Naive B cell (primary cell): ENCODE results near the gene RPL13A. TPM values are rescaled to one million over a fixed set of nuclear protein-coding genes. Genes with fewer than 3 reads are reported as not detected.
"Not testable (repeated sequence)": the region's sequence is repeated elsewhere in the genome, so short reads cannot be mapped to it uniquely, and the experiment has no call there.

Experiments
- ATAC-seq, 2 donors: fragments of 150-1000 bp; cut with Tn5 transposase; 2 replicates each; pipeline ENCODE4 v1.10.0; 2021; ENCODE audit warnings: low read depth in 2 of 2, mild to moderate bottlenecking in 2 of 2, moderate library complexity in 2 of 2
- DNase-seq: peaks from one replicate; pipeline ENCODE4 v3.0.0; 2022
- H3K27ac Mint-ChIP-seq, 6 donors: one replicate each; pipeline ENCODE4 v1.8.0; 2020 to 2022; ENCODE audit warnings: mild to moderate bottlenecking in 6 of 6, mixed read lengths in 6 of 6, moderate library complexity in 5 of 6, inconsistent platforms in 2 of 6
- H3K27me3 Mint-ChIP-seq, 3 donors: one replicate each; pipeline ENCODE4 v1.8.0; 2021 to 2022; ENCODE audit warnings: mixed read lengths in 3 of 3, mild to moderate bottlenecking in 1 of 3
- H3K36me3 Mint-ChIP-seq, 2 donors: one replicate each; pipeline ENCODE4 v1.8.0; 2020 to 2022; ENCODE audit warnings: mixed read lengths in 2 of 2, inconsistent platforms in 1 of 2, mild to moderate bottlenecking in 1 of 2
- H3K4me1 Mint-ChIP-seq, 3 donors: one replicate each; pipeline ENCODE4 v1.8.0; 2020 to 2022; ENCODE audit warnings: mixed read lengths in 3 of 3, inconsistent platforms in 1 of 3, mild to moderate bottlenecking in 1 of 3, moderate library complexity in 1 of 3
- H3K4me3 Mint-ChIP-seq, 8 donors: one replicate each; pipeline ENCODE4 v1.8.0; 2020 to 2022; ENCODE audit warnings: mild to moderate bottlenecking in 8 of 8, mixed read lengths in 8 of 8, moderate library complexity in 8 of 8, inconsistent platforms in 2 of 8
- H3K9me3 Mint-ChIP-seq, 7 donors: one replicate each; pipeline ENCODE4 v1.8.0; 2020 to 2022; ENCODE audit warnings: mixed read lengths in 7 of 7, mild to moderate bottlenecking in 5 of 7, inconsistent platforms in 2 of 7, moderate library complexity in 1 of 7
- polyA plus RNA-seq, 6 donors: library from polyadenylated mRNA; unstranded; fragments of 300-500 nt; fragmentation: Illumina TruSeq; gene quantifications; one replicate each; pipeline ENCODE4 v1.2.3, GENCODE V29; 2021; ENCODE audit warnings: low read depth in 6 of 6

Gene RPL13A
- polyA plus RNA-seq, 6 donors from 2014 or later = 1,519 to 3,103 (median 2,606) TPM

DNA sequence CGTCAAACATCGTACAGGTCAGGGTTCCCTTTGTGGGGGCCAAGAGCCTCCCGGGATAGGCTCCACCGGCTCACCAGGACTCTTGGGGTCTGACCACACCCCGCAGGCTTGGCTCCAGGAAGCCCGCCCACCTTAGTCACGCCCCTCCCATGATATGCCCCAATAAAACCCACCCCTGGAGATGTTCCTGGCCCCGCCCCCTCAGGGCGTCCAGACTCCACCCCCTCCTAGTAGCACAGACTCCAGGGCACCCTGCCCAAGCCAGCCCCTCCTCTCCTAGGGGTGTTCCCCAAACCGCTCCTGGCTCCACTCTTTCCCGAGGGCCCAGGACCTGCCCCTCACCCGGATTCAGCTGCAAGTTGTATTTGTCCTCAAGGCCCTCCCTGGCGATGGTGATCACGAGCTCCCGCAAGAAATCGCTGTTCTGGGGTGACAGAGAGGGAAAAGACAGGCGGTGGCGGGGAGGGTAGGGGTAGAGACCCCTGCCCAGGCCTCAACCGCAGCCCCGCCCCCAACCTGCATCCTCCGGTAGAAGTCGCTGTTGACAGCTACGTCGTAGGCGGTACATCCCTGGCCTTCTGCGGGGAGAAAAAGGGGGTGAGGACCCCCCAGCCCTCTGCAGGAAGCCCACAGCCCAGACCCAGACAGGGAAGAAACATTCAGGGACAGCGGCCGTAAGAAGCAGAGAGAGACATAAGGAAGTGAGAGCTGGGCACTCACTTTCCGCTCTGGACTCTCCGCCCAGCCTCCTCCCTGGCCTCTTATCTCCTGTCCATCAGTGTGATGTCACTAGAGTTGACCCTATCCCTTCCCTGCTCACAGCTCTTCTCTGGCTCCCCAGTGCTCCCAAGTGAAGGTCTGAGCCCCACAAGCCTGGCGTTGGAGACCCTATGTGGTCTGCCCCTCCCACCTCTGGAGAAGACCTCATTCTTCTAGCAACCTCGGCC, 39.6 kb upstream of the RPL13A start:
- DNase-seq (no peak), ATAC-seq (no peak)
- peaks cover 6 to 18% of the 10 kb centered on the region in 2 donors for H3K36me3 Mint-ChIP-seq
- peak overlapping the region in 2 of 6 donors; percentile 62 to 81 for H3K27ac Mint-ChIP-seq
- peak overlapping the region in 1 of 8 donors; percentile 96 for H3K4me3 Mint-ChIP-seq
- H3K27me3 Mint-ChIP-seq = peaks cover 0 to 1% (median under 1%) of the 10 kb centered on the region in 3 donors
- peaks cover 41 to 76% (median 59%) of the 10 kb centered on the region in 3 donors for H3K4me1 Mint-ChIP-seq
- H3K9me3 Mint-ChIP-seq = no peaks in the 10 kb centered on the region

DNA sequence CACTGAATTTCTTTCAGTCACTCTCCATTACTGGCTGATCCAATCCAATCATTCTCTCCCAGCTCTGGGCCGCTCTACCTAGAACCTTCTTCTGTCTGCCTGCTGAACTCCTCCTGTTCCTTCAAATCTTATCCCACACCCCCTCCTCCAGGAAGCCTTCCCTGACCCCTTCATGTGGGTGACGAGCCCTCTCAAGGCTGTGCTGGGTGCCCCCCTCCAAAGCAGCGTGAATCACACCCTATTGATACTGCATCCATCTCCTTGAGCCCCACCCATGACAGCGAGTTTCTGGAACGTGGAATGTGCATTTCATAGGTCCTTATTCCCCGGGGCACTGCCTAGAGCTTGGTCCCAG, 39.0 kb upstream of the RPL13A start:
- peaks cover 6 to 18% of the 10 kb centered on the region in 2 donors for H3K36me3 Mint-ChIP-seq
- H3K9me3 Mint-ChIP-seq = peaks cover 0 to 2% (median 0%) of the 10 kb centered on the region in 7 donors
- no peak for ATAC-seq
- H3K4me1 Mint-ChIP-seq = peaks cover 47 to 74% (median 65%) of the 10 kb centered on the region in 3 donors
- H3K27ac Mint-ChIP-seq = peak overlapping the region in 2 of 6 donors; percentile 73 to 81
- DNase-seq = no peak
- no peaks in the 10 kb centered on the region for H3K27me3 Mint-ChIP-seq
- peak overlapping the region in 6 of 8 donors; percentile 44 to 99 (median 62) for H3K4me3 Mint-ChIP-seq

DNA sequence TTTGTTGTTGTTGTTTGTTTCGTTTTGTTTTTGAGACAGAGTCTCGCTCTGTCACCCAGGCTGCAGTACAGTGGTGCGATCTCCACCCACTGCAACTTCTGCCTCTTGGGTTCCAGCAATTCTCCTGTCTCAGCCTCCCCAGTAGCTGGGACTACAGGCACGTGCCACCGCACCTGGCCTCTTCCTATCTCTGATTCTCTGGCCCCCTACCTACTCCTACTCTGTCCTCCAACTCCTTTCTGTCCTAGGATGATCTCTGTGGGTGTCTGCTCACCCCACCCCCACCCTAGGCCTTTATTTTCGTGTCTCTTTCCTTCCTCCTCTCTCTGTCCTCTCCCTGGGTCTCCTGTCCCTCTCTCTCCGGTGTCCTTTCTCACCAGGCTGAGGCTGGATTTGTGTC, 37.0 kb upstream of the RPL13A start:
- peaks cover 0 to 2% (median 0%) of the 10 kb centered on the region in 7 donors for H3K9me3 Mint-ChIP-seq
- H3K36me3 Mint-ChIP-seq = peaks cover 6 to 18% of the 10 kb centered on the region in 2 donors
- ATAC-seq = no peak
- H3K27me3 Mint-ChIP-seq = no peaks in the 10 kb centered on the region
- H3K27ac Mint-ChIP-seq = peak overlapping the region in 3 of 6 donors; percentile 38 to 100 (median 76)
- H3K4me1 Mint-ChIP-seq = peaks cover 44 to 72% (median 65%) of the 10 kb centered on the region in 3 donors
- no peak for DNase-seq
- peak overlapping the region; percentile 53 to 100 (median 99) for H3K4me3 Mint-ChIP-seq

DNA sequence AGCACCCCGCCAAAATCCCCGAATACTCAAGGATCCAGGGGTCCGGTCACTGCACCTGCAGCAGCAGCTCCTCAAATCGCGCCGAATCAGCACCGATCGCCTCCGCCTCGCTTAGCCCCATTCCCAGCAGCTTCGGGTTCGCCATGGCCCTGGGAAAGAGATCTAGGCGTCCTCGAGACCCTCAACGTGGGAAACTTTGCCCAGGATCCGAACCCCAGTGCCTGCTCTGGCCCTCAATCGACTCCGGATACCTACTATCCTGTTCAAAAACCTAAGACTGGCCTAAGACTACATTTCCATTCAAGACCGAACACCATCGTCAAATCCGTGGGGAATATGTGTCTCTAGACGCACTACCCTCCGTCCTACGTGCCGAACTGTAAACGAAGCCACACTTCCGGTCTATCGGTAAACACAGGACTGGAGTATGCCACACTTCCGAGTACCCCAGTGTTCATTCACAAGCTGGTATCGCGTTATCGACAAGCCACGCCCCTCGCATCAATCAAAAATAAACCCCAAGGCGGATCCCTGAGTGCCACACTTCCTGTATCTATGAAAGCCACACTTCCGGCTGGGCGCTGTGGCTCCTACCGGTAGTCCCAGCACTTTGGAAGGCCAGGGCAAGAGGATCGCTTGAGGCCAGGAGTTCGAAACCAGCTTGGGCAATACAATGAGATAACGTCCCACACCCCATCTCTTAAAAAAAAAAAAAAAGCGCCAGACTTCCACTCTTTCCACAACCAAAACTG, 35.8 kb upstream of the RPL13A start, which contains the start of gene PIH1D1:
Gene PIH1D1 (minus strand): TSS at position 385 of the 752 bp plus-strand sequence. CDS start 240 bp downstream, at position 145.
- peak; percentile 61 to 64 for ATAC-seq
- H3K4me1 Mint-ChIP-seq = peaks cover 44 to 69% (median 63%) of the 10 kb centered on the region in 3 donors
- peak within 1 kb of the TSS; percentile 96 to 100 (median 99) for H3K4me3 Mint-ChIP-seq
- peak within 1 kb of the TSS; percentile 100 for H3K27ac Mint-ChIP-seq
- DNase-seq = peak; percentile 93
- no peaks in the 10 kb centered on the region for H3K27me3 Mint-ChIP-seq
- peaks cover 0 to 2% (median 0%) of the 10 kb centered on the region in 7 donors for H3K9me3 Mint-ChIP-seq
- H3K36me3 Mint-ChIP-seq = peaks cover 11 to 18% of the 10 kb centered on the region in 2 donors

DNA sequence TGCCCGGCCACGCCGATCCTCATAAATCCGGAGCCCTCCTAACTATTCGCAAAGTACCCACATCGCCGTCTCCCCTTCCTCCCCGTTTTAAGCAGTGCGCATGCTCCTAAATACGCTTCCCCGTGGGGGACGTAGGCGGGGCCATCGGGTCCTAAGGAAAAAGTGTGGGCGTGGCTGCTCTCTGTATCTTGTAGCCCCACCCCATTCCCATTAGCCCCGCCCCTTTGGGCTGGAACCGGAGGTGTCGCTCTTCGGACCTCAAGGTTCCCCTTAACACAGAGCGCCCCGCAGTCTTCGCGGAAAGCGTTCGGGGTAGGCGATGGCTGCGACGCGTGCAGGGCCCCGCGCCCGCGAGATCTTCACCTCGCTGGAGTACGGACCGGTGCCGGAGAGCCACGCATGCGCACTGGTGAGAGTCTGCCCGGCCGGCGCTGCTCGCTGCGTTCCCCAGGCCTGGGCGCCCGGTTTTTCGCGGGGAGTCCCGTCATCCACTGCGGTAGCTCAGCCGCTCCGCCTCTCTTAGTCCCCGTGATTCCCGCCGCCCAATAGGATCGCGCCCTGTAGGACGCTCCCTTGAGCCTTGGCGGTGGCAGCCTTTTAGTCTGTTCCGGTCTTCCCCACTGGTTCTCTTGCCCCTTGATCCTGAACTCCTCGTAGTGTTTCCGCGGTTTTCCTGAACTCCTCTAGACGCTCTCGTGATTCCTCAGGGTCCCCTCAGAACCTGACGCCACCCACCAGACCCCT, 34.2 kb upstream of the RPL13A start, which contains the start of gene ALDH16A1:
Gene ALDH16A1 (plus strand): TSS at position 213 of the 744 bp plus-strand sequence. CDS start 107 bp downstream, at position 320.
- ATAC-seq (peak; percentile 79 to 81), DNase-seq (peak; percentile 99)
- Mint-ChIP-seq H3K27ac (peak within 1 kb of the TSS; percentile 100), H3K4me1 (peaks cover 47 to 70% (median 63%) of the 10 kb centered on the region in 3 donors), H3K9me3 (peaks cover 0 to 2% (median 0%) of the 10 kb centered on the region in 7 donors), H3K27me3 (no peaks in the 10 kb centered on the region), H3K36me3 (peaks cover 16 to 24% of the 10 kb centered on the region in 2 donors), H3K4me3 (peak within 1 kb of the TSS; percentile 96 to 100 (median 99))

DNA sequence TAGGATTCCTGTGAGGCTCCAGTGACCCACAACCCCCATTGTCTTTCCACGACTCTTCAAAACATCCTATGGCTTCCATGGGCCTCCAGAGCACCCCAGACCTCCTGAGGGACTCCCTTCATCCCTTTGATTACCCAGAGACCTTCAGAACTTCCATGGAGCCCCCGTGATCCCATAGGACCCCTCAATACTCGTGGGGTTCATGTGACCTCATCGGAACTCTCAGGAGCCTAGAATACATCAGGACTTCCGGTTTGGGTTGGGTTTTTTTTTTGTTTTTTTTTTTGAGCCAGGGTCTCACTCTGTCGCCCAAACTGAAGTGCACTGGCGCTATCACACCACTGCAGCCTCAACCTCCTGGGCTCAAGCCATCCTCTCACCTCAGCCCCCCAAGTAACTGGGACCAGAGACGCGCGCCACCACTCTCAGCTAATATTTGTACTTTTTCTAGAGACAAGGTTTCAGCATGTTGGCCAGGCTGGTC, 33.6 kb upstream of the RPL13A start:
- H3K4me3 Mint-ChIP-seq = peak overlapping the region; percentile 89 to 100 (median 99)
- H3K4me1 Mint-ChIP-seq = peaks cover 41 to 65% (median 57%) of the 10 kb centered on the region in 3 donors
- ATAC-seq = peak; percentile 18 to 21
- no peaks in the 10 kb centered on the region for H3K27me3 Mint-ChIP-seq
- DNase-seq = peak; percentile 54
- peaks cover 0 to 2% (median 0%) of the 10 kb centered on the region in 7 donors for H3K9me3 Mint-ChIP-seq
- H3K36me3 Mint-ChIP-seq = peaks cover 16 to 18% of the 10 kb centered on the region in 2 donors
- peak overlapping the region; percentile 100 for H3K27ac Mint-ChIP-seq

DNA sequence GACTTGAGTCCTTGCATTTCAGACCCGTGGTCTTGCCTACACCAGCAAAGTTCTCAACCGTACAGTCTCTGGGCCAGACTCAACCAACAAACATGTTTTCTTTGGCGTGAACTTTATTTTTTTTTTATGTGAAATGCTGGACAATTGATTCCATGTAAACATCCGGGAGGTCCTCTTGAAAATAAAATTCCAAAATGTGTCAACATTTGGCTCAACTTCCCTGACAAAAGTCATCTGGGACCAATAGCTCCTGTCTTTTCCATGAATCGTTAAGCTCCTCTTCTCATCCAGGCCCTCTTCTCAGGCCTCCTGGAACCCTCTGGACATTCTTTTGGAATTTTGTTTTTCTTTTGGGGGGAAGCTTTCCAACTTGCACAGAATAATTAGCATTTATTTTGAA, 31.6 kb upstream of the RPL13A start:
- H3K4me3 Mint-ChIP-seq = peak overlapping the region in 2 of 8 donors; percentile 9 to 61
- H3K27me3 Mint-ChIP-seq = no peaks in the 10 kb centered on the region
- peaks cover 31 to 50% (median 38%) of the 10 kb centered on the region in 3 donors for H3K4me1 Mint-ChIP-seq
- DNase-seq = no peak
- peaks cover 0 to 2% (median 0%) of the 10 kb centered on the region in 7 donors for H3K9me3 Mint-ChIP-seq
- ATAC-seq = no peak
- peak overlapping the region in 2 of 6 donors; percentile 20 to 90 for H3K27ac Mint-ChIP-seq
- H3K36me3 Mint-ChIP-seq = peaks cover 9 to 16% of the 10 kb centered on the region in 2 donors

DNA sequence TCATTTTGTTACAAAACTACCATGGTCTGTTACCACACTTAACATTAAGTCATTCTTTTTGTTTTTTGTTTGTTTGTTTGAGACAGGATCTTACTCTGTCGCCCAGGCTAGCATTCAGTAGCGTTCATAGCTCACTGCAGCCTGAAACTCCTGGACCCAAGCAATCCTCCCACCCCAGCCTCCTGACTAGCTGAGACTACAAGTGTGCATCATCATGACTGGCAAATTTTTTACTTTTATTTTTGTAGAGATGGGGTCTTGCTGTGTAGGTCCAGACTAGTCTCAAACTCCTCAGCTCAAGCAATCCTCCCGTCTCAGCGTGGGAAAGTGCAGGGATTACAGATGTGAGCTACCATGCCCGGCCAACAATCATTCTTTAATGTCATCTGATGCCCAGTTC, 31.1 kb upstream of the RPL13A start:
- peak overlapping the region in 3 of 8 donors; percentile 9 to 68 (median 61) for H3K4me3 Mint-ChIP-seq

DNA sequence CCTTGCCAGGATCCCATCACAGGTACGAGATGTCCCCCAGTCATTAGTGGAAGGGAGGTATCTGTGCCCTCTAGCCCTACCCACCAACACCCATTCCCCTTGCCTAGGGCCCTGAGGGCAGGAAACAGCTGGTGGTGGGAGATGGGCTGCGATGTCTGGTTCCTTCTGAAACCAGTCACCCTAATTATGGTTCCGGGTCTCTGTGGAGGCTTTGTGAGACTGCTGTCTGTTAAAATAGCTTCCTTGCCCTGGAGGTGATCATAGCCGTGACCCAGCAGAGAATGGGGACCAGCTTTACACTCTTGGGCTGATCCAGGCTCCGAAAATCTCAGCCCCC, 28.9 kb upstream of the RPL13A start:
- no peak overlapping the region for H3K4me3 Mint-ChIP-seq
- DNase-seq (no peak), ATAC-seq (no peak)
- no peak overlapping the region for H3K27ac Mint-ChIP-seq
- no peaks in the 10 kb centered on the region for H3K27me3 Mint-ChIP-seq
- peaks cover 8 to 10% of the 10 kb centered on the region in 2 donors for H3K36me3 Mint-ChIP-seq
- H3K9me3 Mint-ChIP-seq = no peaks in the 10 kb centered on the region
- peaks cover 12 to 26% (median 16%) of the 10 kb centered on the region in 3 donors for H3K4me1 Mint-ChIP-seq

More for the DNA sequence above, 31.1 kb upstream of the RPL13A start:
- Mint-ChIP-seq H3K27ac (peak overlapping the region in 4 of 6 donors; percentile 20 to 90 (median 74)), H3K27me3 (no peaks in the 10 kb centered on the region), H3K9me3 (peaks cover 0 to 2% (median 0%) of the 10 kb centered on the region in 7 donors), H3K36me3 (peaks cover 8 to 16% of the 10 kb centered on the region in 2 donors), H3K4me1 (peaks cover 28 to 44% (median 33%) of the 10 kb centered on the region in 3 donors)
- no peak for ATAC-seq
- no peak for DNase-seq

DNA sequence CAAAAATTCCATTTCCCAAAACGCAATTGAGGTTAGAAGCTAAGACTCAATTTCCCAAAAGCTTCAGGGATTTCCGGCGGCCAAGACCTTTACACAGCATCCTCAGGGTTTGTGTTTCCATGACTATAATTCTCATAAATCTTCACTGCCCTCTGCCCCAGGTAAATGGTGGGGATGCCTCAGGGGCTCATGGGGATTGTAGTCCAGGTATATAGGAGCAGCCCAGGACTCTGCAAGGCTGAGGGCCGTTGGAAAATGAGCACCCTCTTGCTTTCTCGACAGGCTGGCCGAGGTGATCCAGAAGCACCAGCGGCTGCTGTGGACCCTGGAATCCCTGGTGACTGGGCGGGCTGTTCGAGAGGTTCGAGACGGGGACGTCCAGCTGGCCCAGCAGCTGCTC, 28.0 kb upstream of the RPL13A start:
- H3K27me3 Mint-ChIP-seq = no peaks in the 10 kb centered on the region
- H3K4me3 Mint-ChIP-seq = peak overlapping the region in 1 of 8 donors; percentile 3
- H3K36me3 Mint-ChIP-seq = peaks cover 10 to 14% of the 10 kb centered on the region in 2 donors
- peaks cover 7 to 18% (median 7%) of the 10 kb centered on the region in 3 donors for H3K4me1 Mint-ChIP-seq
- ATAC-seq = no peak
- no peaks in the 10 kb centered on the region for H3K9me3 Mint-ChIP-seq
- peak overlapping the region in 2 of 6 donors; percentile 34 to 36 for H3K27ac Mint-ChIP-seq
- no peak for DNase-seq

DNA sequence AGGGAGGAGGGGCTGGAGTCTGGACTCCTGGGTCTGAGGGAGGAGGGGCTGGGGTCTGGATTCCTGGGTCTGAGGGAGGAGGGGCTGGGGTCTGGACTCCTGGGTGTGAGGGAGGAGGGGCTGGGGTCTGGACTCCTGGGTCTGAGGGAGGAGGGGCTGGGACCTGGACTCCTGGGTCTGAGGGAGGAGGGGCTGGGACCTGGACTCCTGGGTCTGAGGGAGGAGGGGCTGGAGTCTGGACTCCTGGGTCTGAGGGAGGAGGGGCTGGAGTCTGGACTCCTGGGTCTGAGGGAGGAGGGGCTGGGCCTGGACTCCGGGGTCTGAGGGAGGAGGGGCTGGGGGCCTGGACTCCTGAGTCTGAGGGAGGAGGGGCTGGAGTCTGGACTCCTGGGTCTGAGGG, 26.3 kb upstream of the RPL13A start:
- ATAC-seq, H3K27me3 Mint-ChIP-seq, H3K9me3 Mint-ChIP-seq, H3K4me1 Mint-ChIP-seq, DNase-seq, H3K4me3 Mint-ChIP-seq: not testable (repeated sequence)
- Mint-ChIP-seq H3K36me3 (peaks cover 5 to 19% of the 10 kb centered on the region in 2 donors), H3K27ac (peak overlapping the region in 1 of 6 donors; percentile 84)

DNA sequence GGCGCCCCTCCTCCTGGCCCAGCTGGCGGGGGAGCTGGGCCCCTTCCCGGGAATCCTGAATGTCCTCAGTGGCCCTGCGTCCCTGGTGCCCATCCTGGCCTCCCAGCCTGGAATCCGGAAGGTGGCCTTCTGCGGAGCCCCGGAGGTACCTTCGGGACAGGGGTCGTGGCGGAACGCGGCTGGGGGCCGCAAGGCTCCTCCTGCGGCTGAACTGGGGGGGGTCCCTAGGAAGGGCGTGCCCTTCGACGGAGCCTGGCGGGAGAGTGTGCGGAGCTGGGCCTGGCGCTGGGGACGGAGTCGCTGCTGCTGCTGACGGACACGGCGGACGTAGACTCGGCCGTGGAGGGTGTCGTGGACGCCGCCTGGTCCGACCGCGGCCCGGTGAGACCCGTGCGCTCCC, 25.8 kb upstream of the RPL13A start:
- H3K27me3 Mint-ChIP-seq = no peaks in the 10 kb centered on the region
- peaks cover 5 to 18% of the 10 kb centered on the region in 2 donors for H3K36me3 Mint-ChIP-seq
- no peak overlapping the region for H3K4me3 Mint-ChIP-seq
- DNase-seq = no peak
- no peaks in the 10 kb centered on the region for H3K9me3 Mint-ChIP-seq
- H3K27ac Mint-ChIP-seq = peak overlapping the region in 1 of 6 donors; percentile 24
- H3K4me1 Mint-ChIP-seq = peaks cover 6 to 7% (median 7%) of the 10 kb centered on the region in 3 donors
- no peak for ATAC-seq
